Coronary artery (tissue), 2 donors: ENCODE data around the gene SPEG.
"Not testable (repeated sequence)": the region's sequence is repeated elsewhere in the genome, so short reads cannot be mapped to it uniquely, and the experiment has no call there.

Experiments
- DNase-seq: peaks from one replicate; pipeline ENCODE4 v3.0.0-alpha.2; 2017; ENCODE audit warnings: low spot score
- H3K27ac ChIP-seq, 2 donors: fragments of 200-600 bp; sonication (generic); one replicate each; pipeline ENCODE4 v1.5.1; 2016 to 2019
- H3K4me3 ChIP-seq: fragments of 200-600 bp; sonication (generic); 2 replicates; pipeline ENCODE4 v1.5.1; 2016; ENCODE audit warnings: mild to moderate bottlenecking, moderate library complexity
- CTCF ChIP-seq: fragments of 200-600 bp; sonication (generic); IDR thresholded peaks from one replicate; pipeline ENCODE4 v1.5.1; 2019; ENCODE audit warnings: antibody characterized with exemption

The SPEG gene

GRCh38 chr2:219405958-219406860, 28.4 kb upstream of the SPEG start:
- H3K4me3 ChIP-seq = no peak overlapping the region
- peak overlapping the region; percentile 90 to 91 for H3K27ac ChIP-seq
- no peak for TF ChIP-seq CTCF
- DNase-seq = no peak

- Histone ChIP-seq H3K4me3 (no peak overlapping the region), H3K27ac (peak overlapping the region; percentile 90 to 91)
- TF ChIP-seq CTCF = no peak
- DNase-seq = peak; percentile 90
These were observed 27.8 kb upstream of the SPEG start for GRCh38 chr2:219406861-219407230.

- not testable (repeated sequence) for H3K4me3 ChIP-seq, DNase-seq
- peak overlapping the region; percentile 89 to 90 for H3K27ac ChIP-seq
These were observed 27.3 kb upstream of the SPEG start for GRCh38 chr2:219407343-219407742.

- Histone ChIP-seq H3K27ac (peak overlapping the region; percentile 89 to 90), H3K4me3 (no peak overlapping the region)
- no peak for DNase-seq
- TF ChIP-seq CTCF = no peak
These were observed 26.4 kb upstream of the SPEG start for GRCh38 chr2:219408204-219408603.

GRCh38 chr2:219408631-219409030, 26.0 kb upstream of the SPEG start:
- DNase-seq = no peak
- H3K4me3 ChIP-seq = no peak overlapping the region
- peak overlapping the region; percentile 89 to 90 for H3K27ac ChIP-seq
- TF ChIP-seq CTCF = no peak

- peak overlapping the region; percentile 89 to 90 for H3K27ac ChIP-seq
- H3K4me3 ChIP-seq = no peak overlapping the region
- no peak for DNase-seq
- TF ChIP-seq CTCF = no peak
These were observed 25.0 kb upstream of the SPEG start for GRCh38 chr2:219409619-219410018.

GRCh38 chr2:219410390-219410789, 24.3 kb upstream of the SPEG start:
- Histone ChIP-seq H3K4me3 (no peak overlapping the region), H3K27ac (peak overlapping the region in 1 of 2 donors; percentile 38)
- DNase-seq = no peak
- TF ChIP-seq CTCF = no peak
